MV-4-11 (cell line): Measurements from ENCODE around the gene LAMA4.

ENCODE experiments used
- DNase-seq: peaks from one replicate; lab custom pipeline; 2025; lab: John Stamatoyannopoulos, UW

The LAMA4 gene

DNA sequence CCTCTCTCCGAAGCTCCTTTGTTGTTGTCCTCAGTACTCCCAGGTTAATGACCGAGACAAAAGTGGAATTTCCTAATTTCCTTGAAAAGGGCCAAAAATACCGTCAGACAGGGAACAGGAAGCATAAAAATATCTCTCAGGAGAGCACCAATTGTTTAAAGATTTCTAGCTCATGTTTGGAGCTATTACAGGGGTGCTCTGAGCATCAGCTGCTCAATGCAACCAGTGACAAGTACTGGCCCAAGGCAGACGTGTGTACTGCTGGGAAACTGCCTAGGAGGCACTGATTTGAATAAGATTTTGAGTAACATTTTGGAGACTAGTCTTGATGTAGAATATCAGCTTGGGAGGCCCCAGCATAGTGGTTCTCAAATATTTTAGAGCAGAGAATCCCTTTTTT, 17.3 kb downstream of the LAMA4 start:
- no peak for DNase-seq

DNA sequence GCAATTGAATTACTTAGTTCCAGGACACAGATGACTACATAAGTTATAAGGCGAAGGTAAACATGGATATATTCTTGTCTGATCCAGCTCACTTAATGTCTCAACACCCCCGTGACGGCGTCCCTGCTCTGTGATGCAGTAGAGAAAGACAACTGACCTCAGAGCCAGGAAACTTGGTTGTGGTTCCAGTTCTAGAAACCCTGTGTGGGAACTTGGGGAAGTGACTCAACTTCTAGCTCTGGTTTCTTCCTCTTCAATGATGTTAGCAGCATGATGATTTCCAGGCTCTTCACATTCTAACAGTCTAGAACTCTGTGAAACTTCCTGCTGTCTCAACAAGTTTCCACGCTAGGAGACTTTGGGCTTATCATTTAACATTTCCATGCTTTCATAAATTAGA, 18.4 kb downstream of the LAMA4 start:
- peak; percentile 74 for DNase-seq

DNA sequence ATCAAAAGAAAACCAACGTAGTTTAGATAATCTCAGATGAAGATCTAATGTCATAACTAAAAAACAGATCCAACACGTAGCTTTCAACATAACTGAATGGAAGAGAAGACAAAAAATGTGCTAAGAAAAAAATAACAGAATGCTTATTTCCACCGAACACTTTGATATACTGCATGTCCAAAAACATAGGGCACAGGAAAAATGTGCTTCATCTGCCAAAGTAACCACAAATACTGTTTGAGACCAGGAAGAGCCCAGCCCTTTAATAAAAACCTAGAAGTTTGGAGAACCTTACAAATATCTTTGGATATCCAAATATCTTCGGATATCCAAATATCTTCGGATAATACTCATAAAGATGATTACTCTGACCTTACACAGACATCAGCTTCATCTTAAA, 19.8 kb downstream of the LAMA4 start:
- no peak for DNase-seq

DNA sequence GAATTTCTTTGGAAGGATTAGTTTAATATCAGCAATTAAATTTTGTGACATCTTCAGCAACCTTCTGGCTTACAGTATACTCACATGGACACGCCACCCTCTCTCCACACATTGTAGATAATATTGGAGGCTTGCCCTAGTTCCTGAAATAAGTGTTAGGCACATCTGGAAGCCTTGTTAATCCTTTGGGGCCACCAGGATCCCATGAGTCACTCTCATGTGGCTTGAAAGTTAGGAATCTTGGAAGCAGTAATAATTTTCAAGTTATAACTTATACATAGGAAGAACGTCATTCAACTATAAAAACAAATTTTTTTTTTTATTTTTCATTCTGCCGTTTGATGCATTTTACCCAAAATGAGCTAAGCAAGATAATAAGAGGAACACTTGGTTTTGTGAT, 20.5 kb downstream of the LAMA4 start:
- no peak for DNase-seq

DNA sequence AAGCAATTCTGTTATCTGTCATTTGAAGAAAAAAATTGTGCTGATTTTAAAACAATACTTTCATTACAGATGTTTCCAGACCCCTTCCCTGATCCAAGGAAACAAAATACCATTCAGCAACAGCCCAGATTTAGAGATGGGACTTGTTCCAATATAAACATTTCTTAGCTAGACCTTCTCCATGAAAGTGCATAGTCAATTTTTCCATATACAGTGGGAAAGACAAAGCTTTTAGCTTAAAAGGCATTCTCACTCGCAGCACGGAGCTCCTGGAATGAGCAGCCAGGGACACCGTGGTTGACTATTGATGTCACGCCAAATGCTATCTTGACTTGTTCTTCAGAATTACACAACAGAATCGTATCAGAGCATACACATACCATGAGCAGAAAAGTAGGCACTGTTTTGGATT, 21.5 kb downstream of the LAMA4 start:
- no peak for DNase-seq

DNA sequence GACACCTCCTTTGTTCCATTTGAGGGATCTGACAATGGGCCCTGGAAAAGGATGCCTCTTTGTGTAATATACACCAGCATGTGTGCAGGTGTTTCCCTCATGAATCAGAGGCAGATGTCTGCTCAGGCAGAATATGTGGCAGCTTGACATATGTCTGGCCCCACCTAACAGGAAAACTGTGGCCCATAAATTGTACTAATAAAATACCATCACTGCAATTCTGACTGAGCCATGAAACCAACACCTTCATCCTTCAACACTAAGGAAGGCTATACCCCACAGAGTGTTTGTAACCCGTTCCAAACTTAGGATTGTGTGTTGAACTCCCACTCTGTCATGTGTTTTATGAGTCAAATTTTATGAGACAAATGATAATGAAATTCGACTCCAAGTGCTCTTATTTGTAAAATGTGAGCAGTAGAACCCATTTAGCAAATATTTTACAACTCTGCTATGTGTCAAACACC, 22.7 kb downstream of the LAMA4 start:
- no peak for DNase-seq

DNA sequence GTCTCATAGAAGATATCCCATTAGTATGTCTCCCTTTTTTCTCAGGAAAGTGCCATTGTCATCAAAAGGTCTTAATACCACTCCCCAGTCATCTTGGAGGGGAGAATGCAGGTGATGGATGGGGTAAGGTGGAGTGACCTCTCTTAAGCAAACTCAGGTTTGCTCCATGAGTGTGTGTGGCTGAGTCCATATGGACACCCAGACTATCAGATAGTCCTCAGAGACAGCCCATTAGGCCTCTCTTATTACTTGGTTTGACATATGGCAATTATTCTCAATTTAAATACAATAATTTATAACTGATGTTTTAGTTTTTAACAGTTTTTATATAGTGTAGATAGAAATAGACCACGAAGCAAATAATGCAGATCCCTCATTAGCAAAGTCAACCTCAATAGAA, 23.2 kb downstream of the LAMA4 start:
- DNase-seq: no peak

DNA sequence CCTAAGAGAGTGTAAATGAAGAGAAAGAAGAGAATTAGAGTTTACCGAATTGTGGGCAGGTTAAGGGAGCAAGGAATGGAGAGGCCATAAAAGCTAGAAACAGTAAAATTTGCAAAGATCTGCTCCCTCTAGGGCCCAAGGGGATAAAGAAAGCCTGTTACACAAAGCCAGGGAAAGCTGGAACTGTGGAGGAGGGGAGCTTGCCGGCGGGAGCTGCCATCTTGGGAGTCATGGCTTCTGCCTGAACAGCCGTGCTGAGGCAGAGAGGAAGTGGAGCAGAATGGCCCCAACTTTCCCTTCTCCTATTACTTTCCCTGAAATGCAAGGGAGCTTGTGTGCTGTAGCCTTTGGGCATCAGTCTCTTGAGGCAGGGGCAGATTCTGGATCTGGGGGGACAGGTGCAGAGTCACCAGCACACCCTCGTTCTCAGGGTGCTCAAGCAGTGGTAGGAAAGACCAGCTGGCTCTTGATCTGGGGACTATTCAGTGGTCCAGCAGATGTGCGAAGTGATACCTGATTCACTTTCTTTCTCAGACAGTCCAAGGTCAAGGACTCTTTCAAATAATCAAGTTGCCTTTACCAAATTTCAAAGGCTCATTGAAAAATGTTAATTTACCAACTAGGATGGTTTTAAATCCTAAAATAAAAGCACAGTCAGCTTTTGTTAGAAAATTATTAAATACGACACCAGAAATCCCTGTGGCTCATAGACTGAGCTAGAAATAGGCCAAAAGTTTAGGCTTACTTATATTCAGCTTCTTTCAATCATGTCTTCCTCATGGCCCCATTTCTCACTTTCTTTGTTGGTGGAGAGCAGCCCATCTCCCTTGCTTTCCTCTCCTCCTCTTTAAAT, 25.7 kb downstream of the LAMA4 start:
- DNase-seq: no peak

DNA sequence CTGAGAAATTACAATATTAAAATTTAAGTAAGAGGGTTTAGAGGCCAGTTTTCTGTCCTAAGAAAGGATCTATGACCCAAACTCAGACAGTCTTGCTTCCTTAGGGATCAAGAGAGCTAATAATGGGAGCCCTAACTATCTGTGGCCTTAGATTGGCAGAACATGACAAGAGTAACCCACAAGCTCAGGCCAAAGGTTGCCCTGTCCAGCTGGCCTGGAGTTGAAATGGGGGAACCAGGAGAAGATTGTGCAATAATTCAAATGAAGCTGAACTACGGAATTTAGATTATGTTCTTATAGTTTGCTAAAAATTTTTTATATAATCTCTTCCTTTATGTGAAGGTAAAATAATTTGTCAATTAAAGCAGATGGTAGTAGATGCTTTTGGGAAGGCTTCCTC, 26.4 kb downstream of the LAMA4 start:
- DNase-seq: no peak

DNA sequence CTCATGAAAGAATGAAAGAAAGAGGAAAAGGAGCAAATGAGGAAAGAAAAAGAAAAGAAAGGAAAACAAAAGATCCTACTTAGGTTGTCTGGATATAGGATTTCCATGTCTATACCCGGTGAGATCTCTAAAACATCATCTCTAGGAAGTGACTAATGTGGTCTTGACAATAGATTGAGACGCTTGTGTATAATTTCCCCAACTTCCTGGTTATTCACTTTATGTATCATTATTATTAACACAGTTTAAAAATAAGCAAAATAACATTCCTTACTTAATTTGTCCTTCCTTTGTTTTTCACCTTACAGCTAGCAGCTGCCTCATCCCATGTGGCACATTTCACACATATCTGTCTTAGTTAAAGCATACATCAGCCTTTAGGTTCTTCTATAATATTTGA, 27.0 kb downstream of the LAMA4 start:
- no peak for DNase-seq

DNA sequence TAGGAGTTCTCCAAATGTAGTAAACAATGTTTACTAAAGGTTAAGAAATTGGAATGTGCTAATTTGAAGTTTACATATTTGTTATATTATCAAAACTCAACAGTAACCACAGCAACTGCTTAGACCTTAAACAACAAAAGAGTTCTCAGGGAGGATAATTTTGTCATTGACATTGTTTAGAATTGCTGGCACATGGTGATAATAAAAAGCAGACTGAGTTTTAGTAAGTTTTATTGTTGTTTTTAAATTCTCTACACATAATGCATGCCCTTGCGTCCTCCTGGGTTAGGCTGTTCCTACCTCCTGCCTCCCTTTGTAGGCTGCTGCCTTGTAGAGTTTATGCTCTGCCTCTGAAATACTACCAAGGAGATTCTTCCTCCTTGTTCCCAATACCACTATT, 28.7 kb downstream of the LAMA4 start:
- DNase-seq: no peak

DNA sequence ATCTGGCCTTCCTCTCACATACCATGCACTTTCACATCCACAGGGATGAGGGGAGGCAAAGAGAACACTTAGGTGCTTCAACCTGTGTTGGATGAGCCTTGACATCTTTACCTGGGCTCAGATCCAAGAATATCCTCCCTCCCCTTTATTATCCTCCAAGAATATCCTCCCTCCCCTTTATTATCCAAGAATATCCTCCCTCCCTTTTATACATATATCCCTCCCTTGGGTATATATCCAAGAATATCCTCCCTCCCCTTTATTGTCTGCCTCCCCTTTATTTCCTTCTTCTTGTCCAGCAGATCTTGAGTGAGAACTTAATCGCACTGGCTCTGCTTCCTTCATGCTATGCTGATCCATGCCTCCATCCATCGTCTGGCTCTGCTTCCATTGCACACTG, 30.3 kb downstream of the LAMA4 start:
- DNase-seq: no peak

DNA sequence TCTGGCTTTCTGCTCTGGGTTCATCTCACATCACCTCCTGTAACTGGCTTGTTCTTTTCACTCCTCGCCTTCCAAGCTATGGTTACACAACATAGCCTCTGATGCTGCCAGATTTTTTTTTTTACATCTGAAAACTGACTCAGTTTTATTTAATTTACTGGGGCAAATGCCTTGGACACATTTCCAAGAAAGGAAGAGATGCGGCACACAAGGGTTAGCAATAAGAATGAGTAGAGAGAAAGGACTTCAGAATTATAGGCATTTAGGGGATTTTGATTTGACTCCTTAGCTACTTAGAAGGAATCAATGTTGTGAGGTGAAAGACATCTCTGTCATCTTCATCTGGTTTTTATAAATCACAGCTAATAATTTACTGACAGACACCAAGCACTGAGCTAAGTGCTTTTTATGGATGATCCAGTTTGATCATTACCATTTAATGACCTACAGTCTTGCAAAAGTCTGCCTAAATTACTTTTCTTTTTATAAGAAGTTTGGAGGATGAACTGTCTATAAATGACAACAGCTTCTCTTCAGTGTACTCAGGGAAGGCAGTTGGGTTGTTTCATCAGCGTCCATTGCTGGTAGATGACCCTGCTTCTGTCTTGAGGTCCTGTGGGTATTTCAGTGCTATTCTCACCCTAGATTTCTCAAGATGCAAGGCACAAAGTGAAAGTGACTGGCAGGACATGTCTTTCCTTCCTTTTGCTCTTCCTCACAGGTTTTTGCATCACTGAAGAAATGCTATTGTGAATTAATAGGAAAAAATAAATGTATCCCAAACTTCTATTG, 31.1 kb downstream of the LAMA4 start:
- DNase-seq: no peak

DNA sequence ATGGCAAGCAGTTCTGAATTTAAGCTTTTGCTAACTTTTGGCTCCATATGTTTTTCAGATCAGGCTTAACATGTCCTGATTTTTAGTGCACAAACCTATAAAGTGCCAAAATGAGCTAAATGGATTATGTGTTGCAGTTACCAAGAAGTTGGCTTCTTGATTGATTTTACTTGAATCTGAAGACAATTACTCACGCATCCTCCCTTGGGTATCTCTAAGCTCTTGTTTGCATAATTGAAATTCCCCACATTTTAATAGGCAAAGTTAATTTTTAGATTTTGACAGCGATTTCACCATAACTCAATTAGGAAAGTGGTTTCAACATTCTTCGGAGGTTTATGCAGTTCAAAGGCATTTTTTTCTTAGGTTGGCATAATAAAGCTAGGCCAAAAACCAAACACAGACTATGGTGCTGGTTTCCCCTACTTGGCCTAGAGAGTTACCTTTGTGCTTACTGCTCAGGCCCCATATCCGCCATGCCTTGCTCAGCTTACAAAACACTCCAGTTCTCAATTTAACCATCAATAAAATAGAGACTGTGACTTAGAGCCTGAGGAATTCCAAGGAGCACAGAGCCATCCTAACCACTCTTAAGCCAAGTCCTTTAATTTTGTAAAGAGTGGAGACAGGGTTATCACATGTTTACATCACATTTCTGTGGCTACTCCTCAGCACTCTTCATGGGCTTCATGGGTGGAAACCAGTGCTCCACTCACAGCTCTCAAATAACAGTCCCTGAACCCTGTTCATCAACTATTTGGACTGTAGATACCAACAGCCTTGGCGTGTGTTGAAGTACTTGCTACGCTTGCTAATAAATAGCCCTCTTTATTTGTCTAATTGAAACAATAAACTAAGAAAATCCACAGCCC, 32.1 kb downstream of the LAMA4 start:
- no peak for DNase-seq

DNA sequence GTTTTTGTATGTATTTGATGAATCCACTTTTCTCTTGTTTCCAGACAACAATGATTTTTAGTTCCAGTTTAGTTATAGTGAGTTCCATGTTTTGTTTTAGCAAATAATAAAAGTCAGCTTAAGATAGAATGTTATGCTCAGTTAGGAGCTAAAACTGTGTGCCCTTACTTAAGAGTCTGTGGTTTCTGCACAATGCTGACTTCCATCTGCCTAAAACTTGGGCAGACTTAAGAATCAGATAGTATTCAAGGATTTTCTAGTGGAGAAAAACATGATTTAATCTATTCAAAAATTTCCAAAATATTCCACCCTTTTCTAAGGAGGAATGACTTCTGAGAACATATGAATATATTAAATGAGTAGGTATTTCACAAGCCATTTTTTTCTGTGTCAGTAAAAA, 32.8 kb downstream of the LAMA4 start:
- DNase-seq: no peak

DNA sequence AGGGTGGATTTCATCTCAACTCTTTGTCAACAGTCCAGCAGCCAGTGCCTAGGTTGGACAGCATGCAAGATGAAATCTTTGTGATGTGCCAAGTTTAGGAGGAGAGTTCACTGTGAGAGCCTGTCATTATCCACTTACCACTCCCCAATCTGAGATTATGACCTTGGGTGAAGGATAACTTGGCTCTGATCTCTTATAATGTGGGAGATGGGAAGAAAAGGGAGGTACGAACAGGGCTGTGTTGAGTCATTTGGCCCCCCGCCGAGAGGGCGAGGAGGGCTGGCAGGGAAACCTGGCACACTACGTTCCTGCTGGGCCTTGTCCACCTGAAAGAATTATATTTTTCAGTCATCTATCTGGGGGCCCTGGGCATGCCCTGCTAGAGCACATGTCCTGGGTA, 35.8 kb downstream of the LAMA4 start:
- no peak for DNase-seq

DNA sequence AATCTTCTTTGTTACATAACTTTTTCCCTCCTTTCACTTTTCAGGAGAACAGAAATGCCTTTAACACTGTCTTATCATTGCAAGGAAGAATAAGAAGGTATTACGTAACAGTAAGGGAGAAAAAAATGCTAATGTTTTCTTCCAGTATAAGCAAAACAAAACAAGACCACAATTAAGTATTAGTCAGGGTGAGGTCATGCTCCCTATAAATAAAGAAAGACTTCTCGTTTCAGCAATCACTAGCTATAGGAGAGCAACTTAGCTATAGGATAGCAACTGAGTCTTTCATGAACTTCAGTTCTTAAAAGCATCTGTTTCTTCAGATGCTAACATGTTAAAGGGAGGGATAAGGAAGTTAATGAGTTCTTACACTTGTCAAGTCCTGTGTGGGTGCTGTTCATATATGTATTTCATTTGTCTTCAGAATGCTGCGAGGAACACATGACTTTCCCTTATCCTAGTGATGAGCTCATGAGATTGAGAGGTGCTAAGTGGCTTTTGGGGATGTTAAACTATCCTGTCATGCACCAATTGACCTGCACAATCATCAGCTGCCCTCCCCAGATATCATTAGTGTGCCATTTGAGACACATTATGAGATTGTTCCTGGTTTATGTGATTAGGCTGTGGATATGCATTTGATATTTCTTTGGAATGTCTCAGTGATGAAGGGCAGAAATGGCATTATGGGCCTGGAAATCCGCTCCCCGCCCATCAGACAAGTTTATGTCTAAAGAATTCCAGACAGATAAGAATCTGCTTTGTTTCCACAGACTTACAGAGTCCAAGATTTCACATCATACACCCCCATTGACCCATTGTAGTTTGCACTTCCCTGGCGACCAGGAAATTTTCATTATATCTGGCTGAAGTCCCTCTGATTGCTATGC, 37.5 kb downstream of the LAMA4 start:
- DNase-seq: peak; percentile 21

DNA sequence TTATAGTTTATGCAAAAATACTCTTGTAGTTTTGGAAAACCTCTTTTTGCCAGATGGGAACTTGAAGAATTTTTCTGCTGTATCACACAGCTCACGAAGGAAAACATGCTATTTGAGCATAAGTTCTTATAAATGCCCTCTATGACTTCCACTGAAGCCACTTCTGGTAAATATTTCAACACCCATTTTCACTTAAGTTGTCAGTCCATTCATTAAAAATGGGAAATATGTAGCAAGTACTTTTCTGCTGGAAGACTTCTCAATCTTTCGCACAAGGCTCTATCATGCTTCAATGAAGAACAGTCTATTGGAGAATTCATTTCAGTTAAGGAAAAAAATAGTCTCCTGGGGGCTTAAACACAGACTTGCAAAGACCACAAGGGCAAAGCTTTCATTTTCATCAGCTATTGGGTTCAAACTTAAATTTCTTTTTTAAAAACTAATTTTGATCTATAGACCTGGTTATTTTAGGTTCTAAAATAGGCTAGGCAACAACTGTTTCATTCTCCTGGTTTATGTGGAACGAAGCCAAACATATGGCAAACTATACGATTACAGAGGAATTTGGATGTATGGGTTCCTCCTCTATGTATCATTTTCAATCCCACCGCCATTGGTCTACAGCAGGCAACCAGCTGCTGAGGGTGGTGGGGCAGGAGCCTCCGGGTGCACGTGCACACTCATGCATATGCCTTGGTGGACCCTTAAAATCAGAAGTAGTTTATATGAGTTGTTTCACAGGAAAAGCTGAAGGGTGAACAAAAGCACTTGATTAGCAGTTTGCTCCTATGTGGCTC, 38.7 kb downstream of the LAMA4 start:
- DNase-seq: no peak

DNA sequence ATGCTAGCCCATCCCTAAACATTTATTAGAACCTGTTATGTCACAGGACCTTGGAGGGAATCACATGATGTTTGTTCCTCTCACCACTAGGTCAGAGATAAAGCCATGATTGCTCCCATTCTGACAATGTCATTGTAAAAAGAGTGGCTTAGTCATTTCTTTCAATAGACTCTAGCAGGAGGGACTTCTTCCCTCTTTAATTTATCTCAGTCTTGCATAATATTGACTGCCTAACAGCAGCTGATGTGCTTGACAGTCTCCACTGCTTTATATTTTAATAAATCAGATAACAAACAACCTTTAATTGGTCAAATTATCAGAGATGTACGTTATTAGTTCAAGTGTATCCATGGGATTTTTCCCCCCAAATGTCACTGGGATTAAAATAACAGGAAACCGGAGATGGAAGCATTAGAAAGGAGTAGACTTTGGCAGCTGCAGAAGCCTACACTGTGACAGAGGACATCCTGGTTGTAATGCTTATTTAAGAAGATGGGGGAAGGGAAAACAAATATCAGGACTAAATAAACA, 39.6 kb downstream of the LAMA4 start:
- peak; percentile 20 for DNase-seq

DNA sequence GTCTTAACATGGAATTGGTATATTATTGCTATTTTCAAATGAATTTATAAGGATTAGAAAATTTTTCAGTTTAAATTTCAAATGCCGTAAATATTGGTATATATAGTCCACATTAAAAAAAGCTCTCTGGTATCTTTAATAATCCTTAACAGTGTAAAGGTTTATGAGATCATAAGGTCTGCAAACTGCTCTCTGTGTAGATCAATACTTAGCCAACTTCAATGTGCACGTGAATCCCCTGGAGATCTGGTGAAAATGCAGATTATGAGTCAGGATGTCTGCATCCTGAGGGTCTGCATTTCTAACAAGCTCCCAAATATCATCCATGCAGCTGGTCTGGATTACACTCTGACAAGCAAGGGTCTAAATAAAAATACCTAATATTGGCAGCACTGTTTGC, 43.5 kb downstream of the LAMA4 start:
- no peak for DNase-seq
